PFSK-1 (cell line): ENCODE measurements around the gene UVRAG.

ENCODE experiments used
- FOXP2 ChIP-seq: optimal IDR thresholded peaks from 2 replicates; pipeline ENCODE3; 2011; ENCODE audit warnings: borderline replicate concordance, control low read depth, inconsistent platforms; ENCODE audit not compliant: insufficient read depth; ENCODE audit errors: extremely low read length, extremely low read depth
- POLR2AphosphoS5 ChIP-seq: IDR thresholded peaks from 2 replicates; pipeline ENCODE4 v1.6.1; 2012; ENCODE audit warnings: low read depth, mild to moderate bottlenecking, control low read depth, low read length, moderate library complexity
- REST ChIP-seq, 2 experiments: IDR thresholded peaks; 2 replicates each; pipeline versions ENCODE4 v1.6.1 to v1.8.0; 2011 to 2012; ENCODE audit warnings: low read depth in 2 of 2, low read length in 2 of 2, control low read depth in 1 of 2, inconsistent platforms in 1 of 2, mild to moderate bottlenecking in 1 of 2, moderate library complexity in 1 of 2; ENCODE audit not compliant: insufficient read depth in 1 of 2
- SIN3A ChIP-seq: IDR thresholded peaks from 2 replicates; pipeline ENCODE4 v1.6.1; 2012; ENCODE audit warnings: mild to moderate bottlenecking, low read length, moderate library complexity, borderline replicate concordance; ENCODE audit not compliant: insufficient read depth
- TAF1 ChIP-seq: IDR thresholded peaks from 2 replicates; pipeline ENCODE4 v1.6.1; 2012; ENCODE audit warnings: low read length, control low read depth, borderline replicate concordance; ENCODE audit not compliant: insufficient read depth

Gene UVRAG

GRCh38 chr11:76062733-76063132 lies 247.7 kb downstream of the UVRAG start:
- TF ChIP-seq FOXP2 (no peak), POLR2AphosphoS5 (no peak), TAF1 (no peak), SIN3A (no peak), REST (IDR thresholded peaks at IDR 0.05; ENCODE audit: insufficient read depth in 1 of 2, low read depth in 2 of 2, low read length in 2 of 2) (no peak)

GRCh38 chr11:76064192-76064591 lies 249.2 kb downstream of the UVRAG start:
- no peak for TF ChIP-seq POLR2AphosphoS5
- TF ChIP-seq SIN3A = no peak
- TF ChIP-seq TAF1 = no peak
- no peak for TF ChIP-seq FOXP2
- TF ChIP-seq REST (IDR thresholded peaks at IDR 0.05; ENCODE audit: insufficient read depth in 1 of 2, low read depth in 2 of 2, low read length in 2 of 2) = no peak

- no peak for TF ChIP-seq REST (IDR thresholded peaks at IDR 0.05; ENCODE audit: insufficient read depth in 1 of 2, low read depth in 2 of 2, low read length in 2 of 2)
- no peak for TF ChIP-seq TAF1
- TF ChIP-seq POLR2AphosphoS5 = no peak
Observed at GRCh38 chr11:76067099-76067498, 252.1 kb downstream of the UVRAG start.

- TF ChIP-seq FOXP2 = no peak
- TF ChIP-seq SIN3A = no peak
- TF ChIP-seq POLR2AphosphoS5 = no peak
- TF ChIP-seq REST (IDR thresholded peaks at IDR 0.05; ENCODE audit: insufficient read depth in 1 of 2, low read depth in 2 of 2, low read length in 2 of 2) = no peak
- no peak for TF ChIP-seq TAF1
Observed at GRCh38 chr11:76069001-76069400, 254.0 kb downstream of the UVRAG start.

GRCh38 chr11:76071090-76071489 lies 256.1 kb downstream of the UVRAG start:
- TF ChIP-seq FOXP2 (no peak), REST (IDR thresholded peaks at IDR 0.05; ENCODE audit: insufficient read depth in 1 of 2, low read depth in 2 of 2, low read length in 2 of 2) (no peak), TAF1 (no peak), SIN3A (no peak), POLR2AphosphoS5 (no peak)
